HS-5 (cell line): ENCODE results near the gene PRMT9.

Experiments
- DNase-seq: peaks from one replicate; pipeline ENCODE4 v3.0.0-alpha.2; 2012; ENCODE audit warnings: low read depth

Gene PRMT9

DNA sequence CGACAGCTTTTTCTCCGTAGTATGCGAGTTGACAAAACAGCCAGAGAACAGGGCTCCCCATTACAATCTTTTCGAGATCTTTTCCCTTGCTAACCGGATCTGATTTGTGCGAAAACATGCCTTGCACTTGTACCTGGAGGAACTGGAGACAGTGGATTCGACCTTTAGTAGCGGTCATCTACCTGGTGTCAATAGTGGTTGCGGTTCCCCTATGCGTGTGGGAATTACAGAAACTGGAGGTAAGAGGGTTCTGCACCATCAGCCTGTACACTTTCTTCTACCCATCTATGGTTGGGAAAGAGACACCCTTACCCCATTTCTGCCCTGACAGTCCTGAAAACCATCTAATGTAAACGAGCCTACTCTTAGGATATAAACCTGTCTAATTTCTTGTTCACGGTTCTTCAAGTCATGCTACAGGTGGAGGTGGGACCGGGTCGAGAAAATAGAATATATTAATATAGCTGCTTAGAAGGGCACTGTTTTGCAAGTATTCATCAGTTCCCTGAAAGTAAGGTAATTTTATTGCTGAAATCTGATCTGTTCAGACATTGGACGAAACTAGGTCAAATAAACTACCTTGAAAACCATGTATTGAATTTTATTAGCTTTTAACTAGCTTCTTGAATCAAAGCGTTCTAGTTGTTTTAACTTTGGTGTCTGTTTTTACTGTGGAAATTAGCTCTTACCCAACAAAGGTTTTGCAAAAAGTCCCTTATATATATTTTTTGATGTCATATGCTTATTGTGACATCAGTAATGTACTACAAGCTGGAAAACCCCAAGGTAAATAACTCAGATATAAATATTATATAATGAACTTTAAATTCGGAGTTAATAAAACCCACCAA lies 65.9 kb downstream of the PRMT9 start:
- DNase-seq: no peak

DNA sequence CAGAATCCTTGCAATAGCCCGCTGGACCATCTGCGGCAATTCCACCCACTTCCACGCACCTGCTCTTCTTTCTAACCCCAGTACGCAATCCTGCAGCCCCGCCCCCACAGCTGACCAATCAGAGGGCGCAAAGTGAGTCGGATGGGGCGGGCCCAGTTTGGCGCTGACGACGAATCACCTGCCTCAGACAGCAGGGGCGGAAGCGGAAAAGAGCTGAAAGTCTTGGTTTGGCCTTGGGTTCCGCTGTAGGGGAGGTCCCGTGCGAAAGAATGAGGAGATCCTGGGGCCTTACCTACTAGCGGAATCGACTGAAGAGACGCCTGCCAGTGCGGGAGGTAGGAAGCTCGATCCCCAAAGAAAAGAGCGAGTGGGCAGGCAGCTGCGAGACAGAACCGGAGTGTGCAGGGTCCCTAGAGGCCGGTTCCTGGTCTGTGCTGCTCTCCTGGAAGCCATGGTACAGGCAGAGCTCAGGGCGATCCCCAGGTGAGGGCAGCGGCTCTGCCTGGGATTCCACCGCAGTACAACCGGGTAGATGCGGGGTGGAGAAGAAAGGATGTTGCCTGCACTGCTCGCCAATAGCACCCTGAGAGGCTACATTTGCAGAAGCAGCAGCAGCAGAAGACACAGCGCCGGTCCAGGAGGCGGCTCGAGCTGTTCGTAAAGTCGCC lies 66.7 kb downstream of the PRMT9 start, which contains the start of gene TMEM184C:
TSS of gene TMEM184C (plus strand) at position 225 of the 668 bp plus-strand sequence. CDS start 560 bp downstream, outside the sequence.
- peak; percentile 79 for DNase-seq

GRCh38 chr4:147616849-147617172 lies 67.2 kb downstream of the PRMT9 start:
- no peak for DNase-seq

GRCh38 chr4:147610686-147611085 lies 73.3 kb downstream of the PRMT9 start:
- DNase-seq: no peak

- DNase-seq: no peak
Measured at GRCh38 chr4:147607471-147607870, 76.5 kb downstream of the PRMT9 start.

GRCh38 chr4:147605499-147605898 lies 78.5 kb downstream of the PRMT9 start:
- no peak for DNase-seq

DNA sequence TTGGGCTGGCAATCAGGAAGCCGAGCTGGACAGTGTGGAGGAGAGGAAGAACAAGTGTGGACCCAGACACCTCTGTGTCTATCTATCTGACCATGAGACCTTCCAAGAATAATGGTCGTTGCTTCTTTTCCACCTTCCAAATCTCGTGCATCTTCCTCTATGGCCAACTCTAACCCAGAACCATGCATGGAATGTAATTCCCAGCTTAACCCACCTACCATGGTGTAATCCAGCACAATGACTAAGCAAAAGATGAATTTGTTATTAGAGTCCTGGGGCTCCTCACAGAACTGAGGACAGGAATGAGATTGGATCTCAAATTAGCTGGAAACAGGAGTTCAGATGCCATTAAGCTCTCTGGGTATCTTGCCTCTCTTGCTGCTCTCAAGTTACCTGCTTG lies 84.2 kb downstream of the PRMT9 start:
- DNase-seq: no peak

- DNase-seq: no peak
Measured at GRCh38 chr4:147599206-147599605, 84.8 kb downstream of the PRMT9 start.

DNA sequence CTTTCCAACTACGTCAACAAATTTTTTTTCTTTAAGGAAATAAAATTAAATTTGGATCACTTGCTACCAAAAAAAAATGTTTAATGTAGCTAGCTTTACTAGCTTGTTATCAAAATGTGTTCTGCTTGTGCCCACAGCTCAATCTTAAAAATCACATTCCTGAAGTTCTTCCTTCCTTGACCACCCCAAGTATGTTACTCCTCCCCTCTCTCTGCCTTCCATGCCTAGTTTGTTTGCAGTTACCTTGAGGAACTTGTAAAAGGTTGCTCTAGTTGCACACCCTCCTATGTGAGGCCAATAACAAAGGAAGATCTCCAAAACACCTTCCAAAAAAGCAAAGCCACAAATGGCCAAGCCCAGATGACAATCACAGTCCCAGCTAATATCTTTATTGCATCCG lies 86.4 kb downstream of the PRMT9 start:
- no peak for DNase-seq

DNA sequence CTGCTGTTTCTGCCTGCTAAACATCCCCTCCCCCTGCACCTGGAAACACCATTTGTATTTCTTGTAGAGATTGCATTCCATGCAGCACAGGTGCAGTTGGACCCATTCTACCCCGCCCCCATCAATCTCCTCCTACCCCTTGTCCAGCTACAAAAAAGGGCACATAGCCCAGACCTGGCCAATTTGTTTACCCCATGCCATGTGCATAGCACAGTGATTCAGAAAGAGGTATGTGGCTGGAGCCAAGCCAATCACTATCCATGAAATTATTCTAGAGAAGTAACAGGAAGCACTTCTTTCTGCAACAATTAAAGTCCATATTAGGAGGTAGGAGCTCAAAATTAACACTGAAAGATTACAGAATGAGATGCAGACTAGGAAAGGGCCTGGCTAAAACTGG lies 87.0 kb downstream of the PRMT9 start:
- DNase-seq: peak; percentile 74

DNA sequence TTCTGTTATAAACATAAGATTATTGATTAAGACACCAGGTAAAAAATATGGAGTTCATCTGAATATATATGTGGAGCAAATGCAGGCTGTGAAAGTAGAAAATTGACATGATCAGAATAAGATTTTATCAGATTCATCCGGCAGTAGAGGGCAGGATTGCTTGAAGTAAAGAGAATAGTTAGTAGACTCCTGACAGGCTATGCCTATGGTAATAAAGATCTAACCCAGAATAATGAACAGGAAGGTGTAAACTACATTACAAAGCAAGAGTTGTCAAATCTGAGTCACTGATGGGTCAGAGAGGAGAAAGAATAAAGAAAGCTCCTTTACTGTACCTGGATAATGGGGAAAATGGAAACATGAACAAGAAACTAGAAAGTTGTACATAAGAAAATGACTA lies 87.6 kb downstream of the PRMT9 start:
- DNase-seq: no peak

DNA sequence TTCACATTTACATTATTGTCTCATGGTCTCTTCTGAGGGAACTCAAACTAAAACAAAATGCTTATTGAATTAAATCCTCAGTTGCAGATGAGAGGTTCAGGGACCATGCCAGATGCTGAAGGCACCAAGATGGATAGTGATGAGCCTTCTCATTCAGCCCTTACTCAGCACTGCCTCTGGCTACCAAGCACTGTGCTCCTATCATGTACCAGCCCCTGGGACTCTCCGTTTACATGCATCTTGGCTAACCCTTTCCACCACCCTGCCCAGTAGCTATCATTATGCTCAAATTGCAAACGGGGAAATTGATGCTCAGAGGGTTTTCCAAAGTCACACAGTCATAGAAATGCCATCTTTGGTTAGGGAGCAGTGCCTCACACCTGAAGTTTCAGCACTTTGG lies 89.4 kb downstream of the PRMT9 start:
- no peak for DNase-seq

DNA sequence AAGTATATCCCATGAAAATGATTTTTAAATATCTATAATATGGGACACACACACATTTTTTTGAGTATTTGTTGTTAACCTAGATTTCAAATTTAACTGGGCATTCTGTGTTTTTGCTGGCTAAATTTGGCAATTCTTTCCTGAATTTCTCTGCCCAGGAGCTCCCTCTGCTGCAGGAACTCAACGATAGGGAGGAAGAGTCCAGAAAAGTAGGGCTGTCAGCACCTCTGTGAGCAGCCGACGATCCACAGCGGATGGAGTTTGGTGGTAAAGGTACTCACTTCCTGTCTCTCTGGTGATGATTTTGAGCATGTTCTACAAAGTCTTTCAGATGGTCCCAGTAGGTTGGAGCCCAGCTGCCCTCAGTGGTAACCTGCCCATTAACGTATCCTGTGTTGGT lies 89.9 kb downstream of the PRMT9 start:
- no peak for DNase-seq

- DNase-seq: no peak
Measured at GRCh38 chr4:147591106-147591505, 92.9 kb downstream of the PRMT9 start.

DNA sequence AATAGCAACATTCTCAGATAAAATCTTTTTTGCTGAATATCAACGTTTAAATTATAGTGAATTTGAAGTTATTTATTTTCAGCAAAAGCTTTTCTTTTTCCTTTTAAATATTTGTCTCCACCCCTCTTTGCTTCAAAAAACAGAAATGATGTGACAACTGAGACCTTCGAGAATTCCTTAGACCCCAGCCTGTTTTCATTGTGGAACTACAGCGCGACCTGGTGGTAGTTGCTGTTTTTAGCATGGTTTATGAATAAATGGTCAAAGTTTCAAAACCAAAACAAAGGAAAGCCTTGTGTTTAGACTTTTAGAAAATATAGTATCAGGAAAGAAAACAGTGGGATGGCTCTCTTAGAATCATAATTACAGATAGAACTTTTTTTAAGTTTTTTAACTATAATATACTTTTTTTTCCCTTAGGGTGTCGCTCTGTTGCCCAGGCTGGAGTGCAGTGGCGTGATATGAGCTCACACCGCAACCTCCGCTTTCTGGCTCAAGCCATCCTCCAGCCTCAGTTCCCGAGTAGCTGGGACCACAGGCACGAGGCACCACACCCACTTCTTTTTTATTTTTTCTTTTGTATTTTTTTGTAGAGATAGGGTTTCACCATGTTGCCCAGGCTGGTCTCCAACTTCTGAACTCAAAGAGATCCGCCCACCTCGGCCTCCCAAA lies 93.6 kb downstream of the PRMT9 start:
- no peak for DNase-seq

GRCh38 chr4:147589586-147589985 lies 94.4 kb downstream of the PRMT9 start:
- no peak for DNase-seq
